Measurements from ENCODE around the gene ARPC2.

Gene ARPC2

DNA sequence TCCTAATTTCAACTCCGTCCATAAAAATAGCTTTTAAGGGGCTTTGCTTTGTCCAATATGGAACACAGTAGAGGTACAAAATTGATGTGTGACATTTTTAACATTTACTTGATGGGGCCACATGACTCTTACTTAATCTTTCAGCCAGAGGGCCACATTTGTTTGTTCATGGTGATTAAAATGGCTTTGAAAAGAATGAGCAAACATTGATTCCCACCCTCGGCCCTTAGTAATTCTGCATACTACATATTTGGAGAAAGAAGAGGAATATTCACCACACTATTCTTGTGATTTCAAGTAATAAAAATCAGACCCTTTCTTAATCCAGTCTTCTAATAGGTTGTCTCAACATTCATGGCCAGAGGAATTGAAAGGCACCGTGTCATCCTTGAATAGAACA is 17.5 kb downstream of the ARPC2 start:
- no peak overlapping the region for H2BK15ac ChIP-seq (replicated peaks; ENCODE audit: low read depth)
- peaks cover 3% of the 10 kb centered on the region for H3K79me1 ChIP-seq (ENCODE audit: low read length)
- H3K4me1 ChIP-seq (ENCODE audit: control insufficient read depth, low read depth, low read length): no peaks in the 10 kb centered on the region
- no peak for DNase-seq
- H3K4me2 ChIP-seq (ENCODE audit: low read length): no peak overlapping the region
- H2BK120ac ChIP-seq (ENCODE audit: low read depth, low read length): no peak overlapping the region
- H3K23ac ChIP-seq (ENCODE audit: low read length): no peak overlapping the region
- H3K4me3 ChIP-seq (ENCODE audit: low read length): no peak overlapping the region
- no peaks in the 10 kb centered on the region for H3K79me2 ChIP-seq (ENCODE audit: control insufficient read depth, insufficient read depth, low read length)
- H2BK5ac ChIP-seq (ENCODE audit: low read length): no peak overlapping the region
- H3K56ac ChIP-seq (ENCODE audit: low read length): no peak overlapping the region
- H3K9ac ChIP-seq (ENCODE audit: low read length): no peak overlapping the region
- H3K4ac ChIP-seq (ENCODE audit: low read depth, low read length): no peak overlapping the region
- no CpG with 5 or more reads among the region's 3 CpGs for WGBS (ENCODE audit: extremely low coverage, insufficient coverage, low lambda C conversion rate)
- H3K18ac ChIP-seq (ENCODE audit: low read length): no peak overlapping the region
- H3K27me3 ChIP-seq (ENCODE audit: insufficient read depth, low read length, poor library complexity): no peaks in the 10 kb centered on the region
- no peak overlapping the region for H2AK5ac ChIP-seq (ENCODE audit: low read length)
- H4K5ac ChIP-seq (ENCODE audit: low read length): no peak overlapping the region
- no peak overlapping the region for H3K27ac ChIP-seq (ENCODE audit: low read depth, low read length)
- H3K36me3 ChIP-seq (ENCODE audit: control insufficient read depth, insufficient read depth, low read length): peaks cover 19% of the 10 kb centered on the region
- no peak overlapping the region for H4K8ac ChIP-seq (ENCODE audit: low read depth, low read length)

DNA sequence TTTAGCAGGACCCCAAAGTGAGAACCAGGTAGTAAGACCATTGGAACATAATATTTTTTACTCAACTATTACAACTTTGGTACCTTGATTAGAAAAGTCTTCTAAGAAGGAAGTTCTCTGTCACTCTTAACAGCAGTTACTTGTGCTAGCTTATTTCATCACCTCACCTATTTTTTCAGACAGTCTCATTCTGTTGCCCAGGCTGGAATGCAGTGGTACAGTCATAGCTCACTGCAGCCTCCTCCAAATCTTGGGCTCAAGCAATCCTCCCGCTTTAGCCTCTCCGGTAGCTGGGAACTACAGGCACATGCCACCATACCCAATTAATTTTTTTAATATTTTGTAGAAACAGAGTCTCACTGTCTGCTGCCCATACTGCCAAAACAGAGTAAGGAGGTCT is 18.0 kb downstream of the ARPC2 start:
- Histone ChIP-seq H3K79me1 (ENCODE audit: low read length) (peaks cover 3% of the 10 kb centered on the region), H4K5ac (ENCODE audit: low read length) (no peak overlapping the region), H3K4me2 (ENCODE audit: low read length) (no peak overlapping the region), H2BK120ac (ENCODE audit: low read depth, low read length) (no peak overlapping the region), H4K8ac (ENCODE audit: low read depth, low read length) (no peak overlapping the region), H3K56ac (ENCODE audit: low read length) (no peak overlapping the region), H2BK15ac (replicated peaks; ENCODE audit: low read depth) (no peak overlapping the region), H3K27ac (ENCODE audit: low read depth, low read length) (no peak overlapping the region), H3K4me3 (ENCODE audit: low read length) (no peak overlapping the region), H3K18ac (ENCODE audit: low read length) (no peak overlapping the region), H3K4ac (ENCODE audit: low read depth, low read length) (no peak overlapping the region), H3K23ac (ENCODE audit: low read length) (no peak overlapping the region), H2AK5ac (ENCODE audit: low read length) (no peak overlapping the region), H3K27me3 (ENCODE audit: insufficient read depth, low read length, poor library complexity) (no peaks in the 10 kb centered on the region), H3K79me2 (ENCODE audit: control insufficient read depth, insufficient read depth, low read length) (no peaks in the 10 kb centered on the region), H3K9ac (ENCODE audit: low read length) (no peak overlapping the region), H2BK5ac (ENCODE audit: low read length) (no peak overlapping the region), H3K4me1 (ENCODE audit: control insufficient read depth, low read depth, low read length) (no peaks in the 10 kb centered on the region), H3K36me3 (ENCODE audit: control insufficient read depth, insufficient read depth, low read length) (peaks cover 19% of the 10 kb centered on the region)
- WGBS (ENCODE audit: extremely low coverage, insufficient coverage, low lambda C conversion rate): no CpG with 5 or more reads among the region's 2 CpGs
- DNase-seq: no peak

DNA sequence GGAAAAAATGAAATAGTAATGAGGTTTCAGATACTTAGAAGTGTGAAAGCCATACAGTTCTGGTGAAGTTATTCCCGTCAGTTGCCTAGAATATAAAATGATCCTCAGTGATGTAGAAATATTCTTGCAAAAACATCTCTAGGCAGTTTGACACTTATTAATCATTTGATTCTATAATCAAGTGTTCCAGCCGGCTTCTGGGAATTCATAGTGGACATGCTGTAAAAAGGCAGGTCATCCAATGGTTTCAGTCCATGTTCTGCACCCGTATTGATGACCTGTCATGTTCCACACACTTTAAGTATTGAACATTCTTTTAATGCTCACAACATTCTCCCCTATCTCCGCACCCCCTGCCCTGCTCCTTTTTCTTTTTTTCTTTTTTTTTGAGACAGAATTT is 19.8 kb downstream of the ARPC2 start:
- Histone ChIP-seq H3K36me3 (ENCODE audit: control insufficient read depth, insufficient read depth, low read length) (peaks cover 17% of the 10 kb centered on the region), H3K27ac (ENCODE audit: low read depth, low read length) (no peak overlapping the region), H2BK120ac (ENCODE audit: low read depth, low read length) (no peak overlapping the region), H3K4me2 (ENCODE audit: low read length) (no peak overlapping the region), H3K27me3 (ENCODE audit: insufficient read depth, low read length, poor library complexity) (no peaks in the 10 kb centered on the region), H3K56ac (ENCODE audit: low read length) (no peak overlapping the region), H3K79me2 (ENCODE audit: control insufficient read depth, insufficient read depth, low read length) (no peaks in the 10 kb centered on the region), H3K18ac (ENCODE audit: low read length) (no peak overlapping the region), H4K5ac (ENCODE audit: low read length) (no peak overlapping the region), H3K9ac (ENCODE audit: low read length) (no peak overlapping the region), H3K4me3 (ENCODE audit: low read length) (no peak overlapping the region), H3K4me1 (ENCODE audit: control insufficient read depth, low read depth, low read length) (no peaks in the 10 kb centered on the region), H2BK5ac (ENCODE audit: low read length) (no peak overlapping the region), H2AK5ac (ENCODE audit: low read length) (no peak overlapping the region), H3K79me1 (ENCODE audit: low read length) (no peaks in the 10 kb centered on the region), H3K4ac (ENCODE audit: low read depth, low read length) (no peak overlapping the region), H2BK15ac (replicated peaks; ENCODE audit: low read depth) (no peak overlapping the region), H3K23ac (ENCODE audit: low read length) (no peak overlapping the region), H4K8ac (ENCODE audit: low read depth, low read length) (no peak overlapping the region)
- WGBS (ENCODE audit: extremely low coverage, insufficient coverage, low lambda C conversion rate): no CpG with 5 or more reads among the region's 4 CpGs
- DNase-seq: no peak

DNA sequence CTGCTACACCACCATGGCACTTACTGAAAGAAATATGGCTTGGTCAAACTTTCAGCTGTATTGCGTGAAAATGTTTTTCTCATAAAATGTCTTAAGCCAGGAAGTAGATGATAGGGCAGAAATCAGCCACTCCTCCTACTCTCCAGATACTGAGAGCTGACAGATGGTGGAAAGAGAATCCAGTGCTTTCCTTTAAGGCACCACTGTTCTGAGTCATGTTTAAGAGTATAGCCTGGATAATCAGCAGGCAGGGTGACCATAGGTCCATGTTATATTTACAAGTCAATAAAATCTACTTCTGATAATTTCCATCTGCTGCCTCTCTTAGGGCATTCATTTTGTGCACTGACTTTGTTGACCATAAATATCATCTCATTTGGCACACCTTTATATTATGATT is 21.9 kb downstream of the ARPC2 start:
- no CpG with 5 or more reads among the region's 1 CpG for WGBS (ENCODE audit: extremely low coverage, insufficient coverage, low lambda C conversion rate)
- H4K5ac ChIP-seq (ENCODE audit: low read length): no peak overlapping the region
- H3K56ac ChIP-seq (ENCODE audit: low read length): no peak overlapping the region
- H2AK5ac ChIP-seq (ENCODE audit: low read length): no peak overlapping the region
- peaks cover 16% of the 10 kb centered on the region for H3K36me3 ChIP-seq (ENCODE audit: control insufficient read depth, insufficient read depth, low read length)
- peaks cover 2% of the 10 kb centered on the region for H3K79me1 ChIP-seq (ENCODE audit: low read length)
- no peak overlapping the region for H2BK5ac ChIP-seq (ENCODE audit: low read length)
- no peak overlapping the region for H3K18ac ChIP-seq (ENCODE audit: low read length)
- H4K8ac ChIP-seq (ENCODE audit: low read depth, low read length): no peak overlapping the region
- H3K9ac ChIP-seq (ENCODE audit: low read length): no peak overlapping the region
- H3K27me3 ChIP-seq (ENCODE audit: insufficient read depth, low read length, poor library complexity): no peaks in the 10 kb centered on the region
- H3K23ac ChIP-seq (ENCODE audit: low read length): no peak overlapping the region
- no peak overlapping the region for H3K4me2 ChIP-seq (ENCODE audit: low read length)
- H3K4ac ChIP-seq (ENCODE audit: low read depth, low read length): no peak overlapping the region
- H3K4me1 ChIP-seq (ENCODE audit: control insufficient read depth, low read depth, low read length): no peaks in the 10 kb centered on the region
- no peaks in the 10 kb centered on the region for H3K79me2 ChIP-seq (ENCODE audit: control insufficient read depth, insufficient read depth, low read length)
- no peak for DNase-seq
- H3K27ac ChIP-seq (ENCODE audit: low read depth, low read length): no peak overlapping the region
- H3K4me3 ChIP-seq (ENCODE audit: low read length): no peak overlapping the region
- H2BK120ac ChIP-seq (ENCODE audit: low read depth, low read length): no peak overlapping the region
- H2BK15ac ChIP-seq (replicated peaks; ENCODE audit: low read depth): no peak overlapping the region

DNA sequence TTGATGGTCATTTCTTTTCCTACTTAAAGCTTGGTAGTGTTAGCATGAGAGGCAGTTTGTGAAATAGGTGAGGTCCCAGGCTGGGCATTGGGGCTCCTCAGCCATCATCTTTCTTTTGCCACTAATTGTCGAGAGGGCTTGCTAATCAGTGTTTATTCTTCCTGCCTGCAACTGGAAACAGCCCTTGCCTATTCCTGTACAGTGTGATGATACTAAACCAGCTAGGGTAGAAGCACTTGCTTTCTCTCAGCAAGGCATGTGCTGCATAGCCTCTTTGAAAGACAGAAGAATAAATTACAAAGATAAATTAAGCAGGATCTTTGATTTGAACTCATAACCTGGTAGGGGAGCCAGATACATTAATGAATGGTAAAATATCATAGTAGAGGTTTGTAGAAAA is 27.2 kb downstream of the ARPC2 start:
- WGBS (ENCODE audit: extremely low coverage, insufficient coverage, low lambda C conversion rate): no CpG with 5 or more reads among the region's 1 CpG
- Histone ChIP-seq H3K18ac (ENCODE audit: low read length) (no peak overlapping the region), H2BK15ac (replicated peaks; ENCODE audit: low read depth) (no peak overlapping the region), H3K4me1 (ENCODE audit: control insufficient read depth, low read depth, low read length) (no peaks in the 10 kb centered on the region), H3K9ac (ENCODE audit: low read length) (no peak overlapping the region), H3K79me2 (ENCODE audit: control insufficient read depth, insufficient read depth, low read length) (no peaks in the 10 kb centered on the region), H3K79me1 (ENCODE audit: low read length) (peaks cover 2% of the 10 kb centered on the region), H3K4me2 (ENCODE audit: low read length) (no peak overlapping the region), H3K4ac (ENCODE audit: low read depth, low read length) (no peak overlapping the region), H3K23ac (ENCODE audit: low read length) (no peak overlapping the region), H2BK120ac (ENCODE audit: low read depth, low read length) (no peak overlapping the region), H3K4me3 (ENCODE audit: low read length) (no peak overlapping the region), H4K8ac (ENCODE audit: low read depth, low read length) (no peak overlapping the region), H2AK5ac (ENCODE audit: low read length) (no peak overlapping the region), H3K36me3 (ENCODE audit: control insufficient read depth, insufficient read depth, low read length) (peaks cover 25% of the 10 kb centered on the region), H3K27ac (ENCODE audit: low read depth, low read length) (no peak overlapping the region), H4K5ac (ENCODE audit: low read length) (no peak overlapping the region), H3K56ac (ENCODE audit: low read length) (no peak overlapping the region), H2BK5ac (ENCODE audit: low read length) (no peak overlapping the region), H3K27me3 (ENCODE audit: insufficient read depth, low read length, poor library complexity) (no peaks in the 10 kb centered on the region)
- no peak for DNase-seq

DNA sequence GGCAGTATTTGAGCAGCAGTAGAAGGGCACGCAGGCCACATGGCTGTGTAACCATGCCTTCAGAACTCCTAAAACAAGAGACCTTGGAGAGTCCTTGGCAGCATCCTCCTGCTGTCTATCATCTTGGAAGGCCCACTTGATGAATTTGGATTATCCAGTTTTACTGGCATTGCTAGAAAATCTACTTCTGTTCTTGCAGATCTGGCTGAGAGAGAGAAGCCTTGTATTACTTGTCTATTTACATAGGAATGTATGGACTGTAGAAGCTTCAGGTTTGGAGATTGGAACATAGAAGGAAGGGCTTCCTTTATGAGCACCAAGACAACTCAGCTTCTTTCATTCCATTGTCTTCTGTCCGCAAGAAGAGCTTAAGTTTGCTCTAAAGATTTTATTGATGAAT is 27.7 kb downstream of the ARPC2 start:
- no peak for DNase-seq
- Histone ChIP-seq H3K4me3 (ENCODE audit: low read length) (no peak overlapping the region), H4K8ac (ENCODE audit: low read depth, low read length) (no peak overlapping the region), H3K18ac (ENCODE audit: low read length) (no peak overlapping the region), H3K27ac (ENCODE audit: low read depth, low read length) (no peak overlapping the region), H3K4me2 (ENCODE audit: low read length) (no peak overlapping the region), H2BK120ac (ENCODE audit: low read depth, low read length) (no peak overlapping the region), H3K4ac (ENCODE audit: low read depth, low read length) (no peak overlapping the region), H3K79me1 (ENCODE audit: low read length) (peaks cover 2% of the 10 kb centered on the region), H2BK5ac (ENCODE audit: low read length) (no peak overlapping the region), H3K56ac (ENCODE audit: low read length) (no peak overlapping the region), H3K36me3 (ENCODE audit: control insufficient read depth, insufficient read depth, low read length) (peaks cover 28% of the 10 kb centered on the region), H2AK5ac (ENCODE audit: low read length) (no peak overlapping the region), H3K9ac (ENCODE audit: low read length) (no peak overlapping the region), H2BK15ac (replicated peaks; ENCODE audit: low read depth) (no peak overlapping the region), H3K79me2 (ENCODE audit: control insufficient read depth, insufficient read depth, low read length) (no peaks in the 10 kb centered on the region), H4K5ac (ENCODE audit: low read length) (no peak overlapping the region), H3K23ac (ENCODE audit: low read length) (no peak overlapping the region), H3K27me3 (ENCODE audit: insufficient read depth, low read length, poor library complexity) (no peaks in the 10 kb centered on the region), H3K4me1 (ENCODE audit: control insufficient read depth, low read depth, low read length) (no peaks in the 10 kb centered on the region)
- no CpG with 5 or more reads among the region's 2 CpGs for WGBS (ENCODE audit: extremely low coverage, insufficient coverage, low lambda C conversion rate)
